GM19239 (cell line): ENCODE results near the gene PGBD4.
"Not testable (repeated sequence)": the region's sequence is repeated elsewhere in the genome, so short reads cannot be mapped to it uniquely, and the experiment has no call there.

Experiments
- DNase-seq: peaks from one replicate; pipeline ENCODE4 v3.0.0; 2011; ENCODE audit warnings: low spot score; ENCODE audit not compliant: insufficient read length
- FAIRE-seq: peaks from 2 replicates; lab custom pipeline; 2011; peaks lifted over from hg19 to GRCh38; lab: Jason Lieb, UNC

The PGBD4 gene

GRCh38 chr15:34109797-34110663, 8.1 kb downstream of the PGBD4 start:
- DNase-seq, result no peak
- no peak for FAIRE-seq

GRCh38 chr15:34111488-34111887, 9.6 kb downstream of the PGBD4 start:
- DNase-seq (no peak), FAIRE-seq (no peak)

- DNase-seq (no peak), FAIRE-seq (no peak)
Observed at GRCh38 chr15:34114215-34114614, 12.3 kb downstream of the PGBD4 start.

- no peak for DNase-seq
- FAIRE-seq, result no peak
Observed at GRCh38 chr15:34114739-34115138, 12.9 kb downstream of the PGBD4 start.

GRCh38 chr15:34116620-34117019, 14.7 kb downstream of the PGBD4 start:
- DNase-seq, result no peak
- FAIRE-seq, result no peak

- DNase-seq, result no peak
- no peak for FAIRE-seq
Observed at GRCh38 chr15:34119291-34119690, 17.4 kb downstream of the PGBD4 start.

GRCh38 chr15:34120420-34120819, 18.5 kb downstream of the PGBD4 start:
- not testable (repeated sequence) for FAIRE-seq, DNase-seq

GRCh38 chr15:34121786-34122185, 19.9 kb downstream of the PGBD4 start:
- DNase-seq, FAIRE-seq: not testable (repeated sequence)

- FAIRE-seq, result no peak
- DNase-seq, result no peak
Observed at GRCh38 chr15:34122771-34123183, 20.9 kb downstream of the PGBD4 start.

GRCh38 chr15:34124651-34125050, 22.8 kb downstream of the PGBD4 start:
- no peak for DNase-seq
- no peak for FAIRE-seq

- no peak for DNase-seq
- FAIRE-seq, result no peak
Observed at GRCh38 chr15:34125945-34126344, 24.1 kb downstream of the PGBD4 start.

GRCh38 chr15:34126522-34126921, 24.6 kb downstream of the PGBD4 start:
- no peak for DNase-seq
- no peak for FAIRE-seq

- no peak for DNase-seq
- FAIRE-seq, result no peak
Observed at GRCh38 chr15:34128898-34129297, 27.0 kb downstream of the PGBD4 start.

- FAIRE-seq, result no peak
Observed at GRCh38 chr15:34132881-34133280, 31.0 kb downstream of the PGBD4 start.

GRCh38 chr15:34133511-34133910, 31.6 kb downstream of the PGBD4 start:
- FAIRE-seq (no peak), DNase-seq (no peak)

More at GRCh38 chr15:34132881-34133280, 31.0 kb downstream of the PGBD4 start:
- no peak for DNase-seq

- no peak for FAIRE-seq
- DNase-seq, result no peak
Observed at GRCh38 chr15:34147371-34148140, 45.7 kb downstream of the PGBD4 start.

- FAIRE-seq (no peak), DNase-seq (no peak)
Observed at GRCh38 chr15:34154725-34155204, 52.9 kb downstream of the PGBD4 start.

GRCh38 chr15:34155859-34156258, 54.0 kb downstream of the PGBD4 start:
- FAIRE-seq (no peak), DNase-seq (no peak)
